ENCODE measurements around the gene NXPH1. TPM values are rescaled to one million over a fixed set of nuclear protein-coding genes. Genes with fewer than 3 reads are reported as not detected.

NXPH1 gene
- total RNA-seq, 3 donors from 2014 or later = 0.29 TPM; not detected in 2

DNA sequence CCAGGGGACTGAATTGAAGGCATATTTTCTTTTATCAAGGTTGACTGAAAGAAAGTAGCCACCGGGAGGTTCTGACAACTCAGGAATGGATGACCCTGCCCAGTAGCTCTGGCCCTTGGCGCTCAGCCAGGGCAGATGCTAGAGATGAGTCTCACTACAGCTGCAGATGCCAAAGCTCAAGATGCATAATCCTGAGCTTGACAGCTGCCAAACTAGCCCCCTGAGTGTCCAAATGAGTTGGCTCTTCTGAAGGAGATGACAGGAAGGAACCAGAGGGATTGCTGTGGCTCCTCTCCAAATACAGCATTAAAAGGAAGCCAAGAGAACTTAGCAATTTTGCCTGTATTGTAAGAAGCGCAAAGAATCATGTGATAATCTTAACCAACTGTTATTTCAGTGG is 78.4 kb downstream of the NXPH1 start:
- TF ChIP-seq CTCF (IDR thresholded peaks at IDR 0.05) = no peak
- no peak for TF ChIP-seq POLR2AphosphoS5 (IDR thresholded peaks at IDR 0.05)
- TF ChIP-seq POLR2A (IDR thresholded peaks at IDR 0.05) = no peak
- H3K4me3 ChIP-seq = no peak overlapping the region
- H3K36me3 ChIP-seq = no peaks in the 10 kb centered on the region
- no peaks in the 10 kb centered on the region for H3K27me3 ChIP-seq
- no peaks in the 10 kb centered on the region for H3K4me1 ChIP-seq
- no peak for DNase-seq (ENCODE audit: low spot score in 2 of 2)
- H3K27ac ChIP-seq = no peak overlapping the region
- intact Hi-C loops (cut with DNase I; ENCODE audit: low total_unique reads) = no loop called here
- no peaks in the 10 kb centered on the region for H3K9me3 ChIP-seq

DNA sequence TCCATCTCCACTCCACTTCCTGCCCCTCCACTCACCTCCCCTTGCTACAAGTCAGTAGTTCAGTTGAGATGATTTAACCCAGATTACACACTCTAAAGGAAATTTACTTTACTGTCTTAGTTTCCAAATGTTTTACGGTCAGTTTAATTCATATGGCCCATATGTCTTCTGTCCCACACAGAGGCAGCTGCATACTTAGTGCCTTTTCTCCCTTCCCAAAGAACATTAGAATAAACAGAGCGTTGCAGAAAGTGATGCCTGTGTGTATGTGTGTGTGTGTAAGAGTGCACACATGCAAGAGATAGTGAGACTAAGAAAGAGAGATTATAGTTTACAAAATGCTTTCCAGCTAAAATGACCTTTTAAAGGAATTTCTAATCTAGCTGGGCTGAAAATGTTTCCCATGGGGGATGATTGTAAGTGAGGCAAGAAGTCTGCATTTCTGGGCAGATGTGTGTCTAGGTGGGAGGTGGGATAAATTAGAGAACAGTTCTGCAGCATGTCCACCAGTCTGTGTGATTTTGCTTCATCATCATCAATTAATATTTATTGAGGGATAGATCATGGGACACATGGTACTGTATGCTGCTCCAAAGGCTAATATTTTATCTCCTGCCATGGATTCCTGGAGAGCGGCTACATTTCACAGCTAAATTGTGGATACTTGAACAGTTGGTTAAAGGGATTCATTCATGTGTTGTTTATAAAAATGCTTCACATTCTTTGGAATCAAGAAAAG is 81.5 kb downstream of the NXPH1 start:
- Histone ChIP-seq H3K4me3 (no peak overlapping the region), H3K4me1 (no peaks in the 10 kb centered on the region), H3K9me3 (no peaks in the 10 kb centered on the region), H3K27me3 (no peaks in the 10 kb centered on the region), H3K27ac (no peak overlapping the region), H3K36me3 (no peaks in the 10 kb centered on the region)
- TF ChIP-seq POLR2A (IDR thresholded peaks at IDR 0.05) = no peak
- no peak for DNase-seq (ENCODE audit: low spot score in 2 of 2)
- intact Hi-C loops (cut with DNase I; ENCODE audit: low total_unique reads) = no loop called here

DNA sequence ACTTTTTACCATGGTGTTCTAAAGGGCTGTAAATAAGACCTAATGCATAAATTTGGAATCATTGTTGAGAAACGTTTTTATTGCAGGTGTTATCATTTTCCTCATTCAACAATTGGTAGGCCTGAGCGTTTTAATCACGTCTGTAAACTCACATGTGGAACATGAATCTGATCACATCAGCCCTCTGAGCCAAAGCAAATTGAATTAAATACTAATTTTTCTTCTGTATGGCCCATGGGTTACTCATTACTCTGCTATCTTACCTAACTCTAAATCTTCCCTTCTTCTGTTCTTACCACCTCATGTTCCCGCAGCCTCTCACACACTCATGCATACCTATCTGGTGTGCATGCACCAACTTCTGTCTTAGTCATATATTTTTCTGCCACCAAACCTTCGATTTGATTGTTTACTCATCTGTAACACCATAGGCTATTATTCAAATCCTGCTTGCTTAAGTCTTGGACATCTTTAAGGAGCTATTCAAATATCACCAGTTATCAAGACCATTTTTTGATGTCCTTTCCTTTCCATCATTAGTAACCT is 82.3 kb downstream of the NXPH1 start:
- Histone ChIP-seq H3K27ac (no peak overlapping the region), H3K4me3 (no peak overlapping the region), H3K36me3 (no peaks in the 10 kb centered on the region), H3K4me1 (no peaks in the 10 kb centered on the region), H3K9me3 (no peaks in the 10 kb centered on the region), H3K27me3 (no peaks in the 10 kb centered on the region)
- intact Hi-C loops (cut with DNase I; ENCODE audit: low total_unique reads) = no loop called here
- no peak for DNase-seq (ENCODE audit: low spot score in 2 of 2)
- TF ChIP-seq POLR2AphosphoS5 (IDR thresholded peaks at IDR 0.05) (no peak), CTCF (IDR thresholded peaks at IDR 0.05) (no peak), POLR2A (IDR thresholded peaks at IDR 0.05) (no peak)

DNA sequence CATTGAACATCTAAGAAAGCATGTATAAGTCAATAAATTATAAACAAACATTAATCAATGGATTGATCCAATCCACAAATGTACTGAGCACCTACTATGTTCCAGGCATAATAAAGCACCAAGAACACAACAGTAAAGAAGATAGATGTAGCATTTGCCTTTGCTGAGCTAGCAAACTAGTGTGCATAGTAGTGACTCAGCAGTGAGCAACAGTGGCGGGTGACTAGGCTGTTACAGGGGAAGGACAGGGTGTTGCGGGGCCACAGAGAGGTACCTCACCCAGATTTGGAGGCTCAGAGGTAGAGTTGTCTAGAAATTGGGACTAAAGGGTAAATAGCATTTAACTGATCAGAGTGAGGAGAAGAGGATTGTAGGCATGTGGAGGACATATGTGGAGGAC is 83.6 kb downstream of the NXPH1 start:
- intact Hi-C loops (cut with DNase I; ENCODE audit: low total_unique reads) = no loop called here
- Histone ChIP-seq H3K9me3 (no peaks in the 10 kb centered on the region), H3K4me3 (no peak overlapping the region), H3K36me3 (no peaks in the 10 kb centered on the region), H3K4me1 (no peaks in the 10 kb centered on the region), H3K27me3 (no peaks in the 10 kb centered on the region), H3K27ac (no peak overlapping the region)
- DNase-seq (ENCODE audit: low spot score in 2 of 2) = no peak
- TF ChIP-seq POLR2A (IDR thresholded peaks at IDR 0.05) = no peak
- TF ChIP-seq POLR2AphosphoS5 (IDR thresholded peaks at IDR 0.05) = no peak
- TF ChIP-seq CTCF (IDR thresholded peaks at IDR 0.05) = no peak

DNA sequence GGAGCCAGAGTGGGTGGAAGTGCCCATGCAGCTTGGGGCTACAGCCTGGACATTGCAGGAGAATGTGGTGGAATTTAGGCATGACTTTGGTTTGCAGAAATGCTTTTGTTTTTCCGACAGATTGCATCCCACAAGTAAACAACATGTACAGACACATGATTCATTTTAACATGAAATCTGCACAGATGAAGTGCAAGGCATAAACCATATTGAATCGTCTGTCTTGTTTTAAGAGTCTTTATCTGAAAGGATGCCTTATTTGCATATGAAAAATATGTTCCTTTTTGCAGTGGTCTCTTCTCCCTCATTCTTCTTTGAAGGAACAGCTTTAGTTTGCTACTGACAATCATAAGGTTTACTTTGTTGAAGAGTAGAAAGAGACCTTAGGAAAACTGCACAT is 94.9 kb downstream of the NXPH1 start:
- no peak for DNase-seq (ENCODE audit: low spot score in 2 of 2)
- Histone ChIP-seq H3K27me3 (no peaks in the 10 kb centered on the region), H3K4me1 (no peaks in the 10 kb centered on the region), H3K9me3 (peaks cover 6 to 15% of the 10 kb centered on the region in 2 donors), H3K27ac (no peak overlapping the region), H3K36me3 (no peaks in the 10 kb centered on the region), H3K4me3 (no peak overlapping the region)
- intact Hi-C loops (cut with DNase I; ENCODE audit: low total_unique reads) = no loop called here
- no peak for TF ChIP-seq CTCF (IDR thresholded peaks at IDR 0.05)
- no peak for TF ChIP-seq POLR2A (IDR thresholded peaks at IDR 0.05)
